Measurements from ENCODE around the gene MEPCE.

DNA sequence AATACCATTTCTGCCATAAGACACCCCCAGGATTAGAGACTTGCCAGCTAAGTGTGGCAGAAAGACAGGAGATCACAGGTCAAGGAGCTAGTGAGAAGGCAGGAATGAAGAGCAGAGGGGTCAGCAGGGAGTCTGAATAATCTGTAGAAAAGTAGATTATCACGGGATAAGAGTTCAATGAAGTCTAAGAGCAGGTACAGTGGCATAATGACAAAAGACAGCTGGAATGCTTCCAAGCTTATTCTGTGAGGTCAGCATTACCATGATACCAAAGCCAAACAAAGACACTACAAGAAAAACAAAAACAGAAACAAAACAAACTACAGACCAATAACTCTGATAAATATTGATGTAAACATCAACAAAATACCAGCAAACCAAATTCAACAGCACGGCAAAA is 35.6 kb upstream of the MEPCE start:
- TF ChIP-seq, protein P1, sequence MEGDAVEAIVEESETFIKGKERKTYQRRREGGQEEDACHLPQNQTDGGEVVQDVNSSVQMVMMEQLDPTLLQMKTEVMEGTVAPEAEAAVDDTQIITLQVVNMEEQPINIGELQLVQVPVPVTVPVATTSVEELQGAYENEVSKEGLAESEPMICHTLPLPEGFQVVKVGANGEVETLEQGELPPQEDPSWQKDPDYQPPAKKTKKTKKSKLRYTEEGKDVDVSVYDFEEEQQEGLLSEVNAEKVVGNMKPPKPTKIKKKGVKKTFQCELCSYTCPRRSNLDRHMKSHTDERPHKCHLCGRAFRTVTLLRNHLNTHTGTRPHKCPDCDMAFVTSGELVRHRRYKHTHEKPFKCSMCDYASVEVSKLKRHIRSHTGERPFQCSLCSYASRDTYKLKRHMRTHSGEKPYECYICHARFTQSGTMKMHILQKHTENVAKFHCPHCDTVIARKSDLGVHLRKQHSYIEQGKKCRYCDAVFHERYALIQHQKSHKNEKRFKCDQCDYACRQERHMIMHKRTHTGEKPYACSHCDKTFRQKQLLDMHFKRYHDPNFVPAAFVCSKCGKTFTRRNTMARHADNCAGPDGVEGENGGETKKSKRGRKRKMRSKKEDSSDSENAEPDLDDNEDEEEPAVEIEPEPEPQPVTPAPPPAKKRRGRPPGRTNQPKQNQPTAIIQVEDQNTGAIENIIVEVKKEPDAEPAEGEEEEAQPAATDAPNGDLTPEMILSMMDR (conservative IDR thresholded peaks at IDR 0.05; ENCODE audit: low read depth in 2 of 2), result no peak
- TF ChIP-seq, protein P2, sequence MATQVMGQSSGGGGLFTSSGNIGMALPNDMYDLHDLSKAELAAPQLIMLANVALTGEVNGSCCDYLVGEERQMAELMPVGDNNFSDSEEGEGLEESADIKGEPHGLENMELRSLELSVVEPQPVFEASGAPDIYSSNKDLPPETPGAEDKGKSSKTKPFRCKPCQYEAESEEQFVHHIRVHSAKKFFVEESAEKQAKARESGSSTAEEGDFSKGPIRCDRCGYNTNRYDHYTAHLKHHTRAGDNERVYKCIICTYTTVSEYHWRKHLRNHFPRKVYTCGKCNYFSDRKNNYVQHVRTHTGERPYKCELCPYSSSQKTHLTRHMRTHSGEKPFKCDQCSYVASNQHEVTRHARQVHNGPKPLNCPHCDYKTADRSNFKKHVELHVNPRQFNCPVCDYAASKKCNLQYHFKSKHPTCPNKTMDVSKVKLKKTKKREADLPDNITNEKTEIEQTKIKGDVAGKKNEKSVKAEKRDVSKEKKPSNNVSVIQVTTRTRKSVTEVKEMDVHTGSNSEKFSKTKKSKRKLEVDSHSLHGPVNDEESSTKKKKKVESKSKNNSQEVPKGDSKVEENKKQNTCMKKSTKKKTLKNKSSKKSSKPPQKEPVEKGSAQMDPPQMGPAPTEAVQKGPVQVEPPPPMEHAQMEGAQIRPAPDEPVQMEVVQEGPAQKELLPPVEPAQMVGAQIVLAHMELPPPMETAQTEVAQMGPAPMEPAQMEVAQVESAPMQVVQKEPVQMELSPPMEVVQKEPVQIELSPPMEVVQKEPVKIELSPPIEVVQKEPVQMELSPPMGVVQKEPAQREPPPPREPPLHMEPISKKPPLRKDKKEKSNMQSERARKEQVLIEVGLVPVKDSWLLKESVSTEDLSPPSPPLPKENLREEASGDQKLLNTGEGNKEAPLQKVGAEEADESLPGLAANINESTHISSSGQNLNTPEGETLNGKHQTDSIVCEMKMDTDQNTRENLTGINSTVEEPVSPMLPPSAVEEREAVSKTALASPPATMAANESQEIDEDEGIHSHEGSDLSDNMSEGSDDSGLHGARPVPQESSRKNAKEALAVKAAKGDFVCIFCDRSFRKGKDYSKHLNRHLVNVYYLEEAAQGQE (IDR thresholded peaks at IDR 0.05; ENCODE audit: unreplicated experiment), result no peak
- TF ChIP-seq CREB1 (CRISPR knock-in tag; IDR thresholded peaks at IDR 0.05; ENCODE audit: low read depth) (no peak), POLR2AphosphoS5 (IDR thresholded peaks at IDR 0.05; ENCODE audit: low read depth) (no peak), EZH2 (IDR thresholded peaks at IDR 0.05; ENCODE audit: low read depth, unreplicated experiment) (no peak), NANOG (IDR thresholded peaks at IDR 0.05; ENCODE audit: borderline replicate concordance) (no peak), ZNF331 (CRISPR knock-in tag; IDR thresholded peaks at IDR 0.05; ENCODE audit: low read depth) (no peak)

All from GM23338 (cell line).